ENCODE measurements around the gene TNFSF9. TPM values are rescaled to one million over a fixed set of nuclear protein-coding genes. Genes with fewer than 3 reads are reported as not detected.
A peak's percentile ranks its signal among the peaks of the same experiment; 100 is the strongest.

TNFSF9 gene
- total RNA-seq, 2 donors from 2014 or later, result 0.68 to 3.9 TPM

- WGBS, 2 experiments (ENCODE audit: insufficient coverage in 1 of 2, insufficient read length in 1 of 2), result 6 to 7% methylated on average over 11 to 26 of the region's 26 CpGs
- H3K9ac ChIP-seq (ENCODE audit: extremely low read depth, low read length, poor library complexity, severe bottlenecking), result no peak overlapping the region
Measured at GRCh38 chr19:6516018-6516658, 14.7 kb upstream of the TNFSF9 start.

GRCh38 chr19:6516659-6517291 is 14.1 kb upstream of the TNFSF9 start:
- H3K4me3 Mint-ChIP-seq, result peak overlapping the region; percentile 72
- H3K4me1 ChIP-seq (ENCODE audit: control insufficient read depth, insufficient read depth, low read length), result no peaks in the 10 kb centered on the region
- H3K27ac Mint-ChIP-seq, result peak overlapping the region; percentile 81
- H3K9me3 ChIP-seq (ENCODE audit: control insufficient read depth, low read length), result no peaks in the 10 kb centered on the region
- H3K4me3 ChIP-seq (ENCODE audit: low read length), result peak overlapping the region; percentile 79
- peaks cover 13% of the 10 kb centered on the region for H3K27me3 Mint-ChIP-seq (ENCODE audit: insufficient read depth)
- H3K36me3 Mint-ChIP-seq (ENCODE audit: low read depth), result no peaks in the 10 kb centered on the region
- peak; percentile 98 for TF ChIP-seq CTCF (conservative IDR thresholded peaks at IDR 0.05)
- H3K9ac ChIP-seq (ENCODE audit: extremely low read depth, low read length, poor library complexity, severe bottlenecking), result no peak overlapping the region
- WGBS, 2 experiments (ENCODE audit: insufficient coverage in 1 of 2, insufficient read length in 1 of 2), result 2% methylated on average over 13 to 36 of the region's 38 CpGs
- H3K36me3 ChIP-seq (ENCODE audit: control insufficient read depth, insufficient read depth, low read length), result no peaks in the 10 kb centered on the region
- H3K27ac ChIP-seq (ENCODE audit: low read depth, low read length), result no peak overlapping the region
- peak; percentile 97 for DNase-seq
- H3K27me3 ChIP-seq (ENCODE audit: control insufficient read depth, insufficient read depth, low read length, poor library complexity, severe bottlenecking), result no peaks in the 10 kb centered on the region
- peaks cover 1% of the 10 kb centered on the region for H3K4me1 Mint-ChIP-seq
- peaks cover 3% of the 10 kb centered on the region for H3K9me3 Mint-ChIP-seq

More at GRCh38 chr19:6516018-6516658, 14.7 kb upstream of the TNFSF9 start:
- peak overlapping the region; percentile 84 for H3K27ac Mint-ChIP-seq
- peak overlapping the region; percentile 72 for H3K4me3 Mint-ChIP-seq
- Histone ChIP-seq H3K4me1 (ENCODE audit: control insufficient read depth, insufficient read depth, low read length) (no peaks in the 10 kb centered on the region), H3K9me3 (ENCODE audit: control insufficient read depth, low read length) (no peaks in the 10 kb centered on the region), H3K27ac (ENCODE audit: low read depth, low read length) (no peak overlapping the region), H3K4me3 (ENCODE audit: low read length) (peak overlapping the region; percentile 79), H3K27me3 (ENCODE audit: control insufficient read depth, insufficient read depth, low read length, poor library complexity, severe bottlenecking) (no peaks in the 10 kb centered on the region), H3K36me3 (ENCODE audit: control insufficient read depth, insufficient read depth, low read length) (no peaks in the 10 kb centered on the region)
- H3K4me1 Mint-ChIP-seq, result peaks cover 1% of the 10 kb centered on the region
- no peaks in the 10 kb centered on the region for H3K36me3 Mint-ChIP-seq (ENCODE audit: low read depth)
- H3K9me3 Mint-ChIP-seq, result peaks cover 3% of the 10 kb centered on the region
- H3K27me3 Mint-ChIP-seq (ENCODE audit: insufficient read depth), result peaks cover 12% of the 10 kb centered on the region
- TF ChIP-seq CTCF (conservative IDR thresholded peaks at IDR 0.05), result no peak
- peak; percentile 99 for DNase-seq

GRCh38 chr19:6518145-6518911 is 12.5 kb upstream of the TNFSF9 start:
- H3K4me1 Mint-ChIP-seq, result peaks cover 1% of the 10 kb centered on the region
- H3K36me3 Mint-ChIP-seq (ENCODE audit: low read depth), result no peaks in the 10 kb centered on the region
- H3K4me1 ChIP-seq (ENCODE audit: control insufficient read depth, insufficient read depth, low read length), result no peaks in the 10 kb centered on the region
- no peak overlapping the region for H3K27ac Mint-ChIP-seq
- no peaks in the 10 kb centered on the region for H3K27me3 ChIP-seq (ENCODE audit: control insufficient read depth, insufficient read depth, low read length, poor library complexity, severe bottlenecking)
- TF ChIP-seq CTCF (conservative IDR thresholded peaks at IDR 0.05), result no peak
- no peak overlapping the region for H3K4me3 Mint-ChIP-seq
- H3K27me3 Mint-ChIP-seq (ENCODE audit: insufficient read depth), result peaks cover 15% of the 10 kb centered on the region
- no peaks in the 10 kb centered on the region for H3K9me3 ChIP-seq (ENCODE audit: control insufficient read depth, low read length)
- H3K4me3 ChIP-seq (ENCODE audit: low read length), result no peak overlapping the region
- 67 to 68% methylated on average over 10 to 14 of the region's 14 CpGs for WGBS, 2 experiments (ENCODE audit: insufficient coverage in 1 of 2, insufficient read length in 1 of 2)
- DNase-seq, result peak; percentile 52
- no peak overlapping the region for H3K9ac ChIP-seq (ENCODE audit: extremely low read depth, low read length, poor library complexity, severe bottlenecking)
- H3K9me3 Mint-ChIP-seq, result peaks cover 3% of the 10 kb centered on the region
- no peaks in the 10 kb centered on the region for H3K36me3 ChIP-seq (ENCODE audit: control insufficient read depth, insufficient read depth, low read length)
- no peak overlapping the region for H3K27ac ChIP-seq (ENCODE audit: low read depth, low read length)

Data from endodermal cell (in vitro differentiated cells).